Neural cell (in vitro differentiated cells): Measurements from ENCODE around the gene CHTF8. TPM values are rescaled to one million over a fixed set of nuclear protein-coding genes. Genes with fewer than 3 reads are reported as not detected.

Experiments used
- H2AFZ ChIP-seq: fragments of 200-600, 300-800 bp; sonication (generic), shearing (Covaris generic); 2 replicates; pipeline ENCODE4 v1.6.0; 2014; ENCODE audit warnings: low read depth, mild to moderate bottlenecking, antibody characterized with exemption, low read length, moderate library complexity
- H3F3A ChIP-seq: fragments of 200-600 bp; shearing (Covaris generic); 2 replicates; pipeline ENCODE4 v1.6.1; 2016; ENCODE audit warnings: mild to moderate bottlenecking, moderate library complexity, mixed read lengths, antibody characterized with exemption, low read length; ENCODE audit not compliant: insufficient read depth, poor library complexity, severe bottlenecking
- H3K27ac ChIP-seq: fragments of 200-600, 300-800 bp; sonication (generic), shearing (Covaris generic); 2 replicates; pipeline ENCODE4 v1.5.1; 2014; ENCODE audit warnings: mild to moderate bottlenecking, low read length, moderate library complexity
- H3K27me3 ChIP-seq: fragments of 300-800, 200-600 bp; sonication (generic), shearing (Covaris generic); 2 replicates; pipeline ENCODE4 v1.6.0; 2014; ENCODE audit warnings: mild to moderate bottlenecking, low read depth, low read length, moderate library complexity; ENCODE audit not compliant: insufficient read depth
- H3K36me3 ChIP-seq: fragments of 300-800, 200-600 bp; sonication (generic), shearing (Covaris generic); 2 replicates; pipeline ENCODE4 v1.5.1; 2014; ENCODE audit warnings: mild to moderate bottlenecking, antibody characterized with exemption, low read length, moderate library complexity; ENCODE audit not compliant: insufficient read depth
- H3K4me2 ChIP-seq: fragments of 300-800, 200-600 bp; sonication (generic), shearing (Covaris generic); 2 replicates; pipeline ENCODE4 v1.6.0; 2014; ENCODE audit warnings: mild to moderate bottlenecking, low read length
- H3K4me3 ChIP-seq: fragments of 300-800, 200-600 bp; sonication (generic), shearing (Covaris generic); 2 replicates; pipeline ENCODE4 v1.5.1; 2014; ENCODE audit warnings: mild to moderate bottlenecking, low read length, moderate library complexity
- H3K79me2 ChIP-seq: fragments of 200-600 bp; shearing (Covaris generic); replicated peaks from 2 replicates; pipeline ENCODE4 v1.6.0; 2014; ENCODE audit warnings: mild to moderate bottlenecking, low read length, moderate library complexity; ENCODE audit not compliant: insufficient read depth
- H3K9ac ChIP-seq: fragments of 300-800, 200-600 bp; sonication (generic), shearing (Covaris generic); 2 replicates; pipeline ENCODE4 v1.6.1; 2016; ENCODE audit warnings: mild to moderate bottlenecking, low read length, mixed read lengths
- H3K9me2 ChIP-seq: fragments of 200-600 bp; shearing (Covaris generic); 2 replicates; pipeline ENCODE4 v1.6.1; 2016; ENCODE audit warnings: mild to moderate bottlenecking, low read length, mixed read lengths; ENCODE audit not compliant: insufficient read depth
- H3K9me3 ChIP-seq: fragments of 200-600, 300-800 bp; sonication (generic), shearing (Covaris generic); 2 replicates; pipeline ENCODE4 v1.6.1; 2016; ENCODE audit warnings: mild to moderate bottlenecking, mixed run types, low read length, moderate library complexity, mixed read lengths
- H4K20me1 ChIP-seq: fragments of 200-600 bp; shearing (Covaris generic); 2 replicates; pipeline ENCODE4 v1.6.1; 2016; ENCODE audit warnings: mild to moderate bottlenecking, mixed run types; ENCODE audit not compliant: insufficient read depth
- EP300 ChIP-seq: fragments of 450-650 bp; conservative IDR thresholded peaks from 2 replicates; pipeline ENCODE4 v1.6.1; 2014; ENCODE audit warnings: antibody characterized with exemption, mild to moderate bottlenecking, moderate library complexity; ENCODE audit not compliant: poor library complexity, severe bottlenecking
- EZH2 ChIP-seq: fragments of 200-600, 300-800 bp; shearing (Covaris generic), sonication (generic); IDR thresholded peaks from 2 replicates; pipeline ENCODE4 v1.6.1; 2014; ENCODE audit warnings: antibody characterized with exemption, low read length, borderline replicate concordance, mild to moderate bottlenecking; ENCODE audit not compliant: insufficient read depth, poor library complexity, severe bottlenecking
- MXI1 ChIP-seq: fragments of 450-650 bp; conservative IDR thresholded peaks from 2 replicates; pipeline ENCODE4 v1.6.1; 2014; ENCODE audit warnings: antibody characterized with exemption, mild to moderate bottlenecking; ENCODE audit not compliant: poor library complexity, severe bottlenecking
- POLR2AphosphoS5 ChIP-seq: IDR thresholded peaks from 2 replicates; pipeline ENCODE4 v1.6.1; 2012
- RAD21 ChIP-seq: fragments of 450-650 bp; conservative IDR thresholded peaks from 2 replicates; pipeline ENCODE4 v1.6.1; 2014; ENCODE audit warnings: antibody characterized with exemption, mild to moderate bottlenecking, moderate library complexity
- SMC3 ChIP-seq: fragments of 450-650 bp; conservative IDR thresholded peaks from 2 replicates; pipeline ENCODE4 v1.6.1; 2014; ENCODE audit warnings: antibody characterized with exemption, mild to moderate bottlenecking, moderate library complexity; ENCODE audit not compliant: poor library complexity
- TAF1 ChIP-seq: IDR thresholded peaks from 2 replicates; pipeline ENCODE4 v1.6.1; 2012; ENCODE audit warnings: low read depth
- polyA plus RNA-seq: library from polyadenylated mRNA; depleted of rRNA; stranded (reverse); fragments of >200 nt; gene quantifications from 2 replicates; pipeline ENCODE4 v1.2.3, GENCODE V29; 2014
- TF ChIP-seq, protein P1 (sequence below): fragments of 450-650 bp; IDR thresholded peaks from 2 replicates; pipeline ENCODE4 v1.5.1; 2014; ENCODE audit warnings: antibody characterized with exemption, mild to moderate bottlenecking, moderate library complexity; ENCODE audit not compliant: poor library complexity, severe bottlenecking
- TF ChIP-seq, protein P2 (sequence below): IDR thresholded peaks from 2 replicates; pipeline ENCODE4 v1.6.1; 2012; ENCODE audit warnings: borderline replicate concordance

CHTF8 gene
- polyA plus RNA-seq, 1 donor from 2014 or later = 109 TPM

DNA sequence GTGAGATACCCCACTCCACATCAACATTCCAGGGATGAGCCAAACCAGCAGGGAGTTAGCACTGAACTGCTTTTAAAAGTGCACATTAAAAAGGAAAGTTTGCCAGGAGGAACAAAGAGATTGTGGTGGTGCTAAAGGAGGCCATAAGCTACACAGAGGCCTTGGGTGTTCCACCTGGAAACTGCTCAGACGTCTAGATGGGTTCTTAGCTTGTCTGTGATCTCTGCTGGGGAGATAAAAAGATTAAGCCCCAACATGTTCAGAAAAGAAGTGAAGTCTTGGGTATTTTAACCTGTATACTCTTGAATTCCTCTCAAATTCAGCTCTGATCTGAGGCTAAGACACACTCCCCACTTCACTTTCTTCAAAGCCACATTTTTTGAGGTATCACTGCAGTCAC lies 16.6 kb downstream of the CHTF8 start:
- Histone ChIP-seq H3K36me3 (peaks cover 8% of the 10 kb centered on the region), H3K9me2 (no peaks in the 10 kb centered on the region), H3K9me3 (no peaks in the 10 kb centered on the region), H3K4me3 (no peak overlapping the region), H3K27me3 (no peaks in the 10 kb centered on the region), H4K20me1 (no peaks in the 10 kb centered on the region), H3K27ac (no peak overlapping the region), H3K79me2 (peaks cover 15% of the 10 kb centered on the region), H3K4me2 (no peak overlapping the region), H3F3A (no peaks in the 10 kb centered on the region), H3K9ac (no peak overlapping the region), H2AFZ (no peak overlapping the region)
- no peak for TF ChIP-seq SMC3
- no peak for TF ChIP-seq EP300
- no peak for TF ChIP-seq POLR2AphosphoS5
- TF ChIP-seq, protein P1, sequence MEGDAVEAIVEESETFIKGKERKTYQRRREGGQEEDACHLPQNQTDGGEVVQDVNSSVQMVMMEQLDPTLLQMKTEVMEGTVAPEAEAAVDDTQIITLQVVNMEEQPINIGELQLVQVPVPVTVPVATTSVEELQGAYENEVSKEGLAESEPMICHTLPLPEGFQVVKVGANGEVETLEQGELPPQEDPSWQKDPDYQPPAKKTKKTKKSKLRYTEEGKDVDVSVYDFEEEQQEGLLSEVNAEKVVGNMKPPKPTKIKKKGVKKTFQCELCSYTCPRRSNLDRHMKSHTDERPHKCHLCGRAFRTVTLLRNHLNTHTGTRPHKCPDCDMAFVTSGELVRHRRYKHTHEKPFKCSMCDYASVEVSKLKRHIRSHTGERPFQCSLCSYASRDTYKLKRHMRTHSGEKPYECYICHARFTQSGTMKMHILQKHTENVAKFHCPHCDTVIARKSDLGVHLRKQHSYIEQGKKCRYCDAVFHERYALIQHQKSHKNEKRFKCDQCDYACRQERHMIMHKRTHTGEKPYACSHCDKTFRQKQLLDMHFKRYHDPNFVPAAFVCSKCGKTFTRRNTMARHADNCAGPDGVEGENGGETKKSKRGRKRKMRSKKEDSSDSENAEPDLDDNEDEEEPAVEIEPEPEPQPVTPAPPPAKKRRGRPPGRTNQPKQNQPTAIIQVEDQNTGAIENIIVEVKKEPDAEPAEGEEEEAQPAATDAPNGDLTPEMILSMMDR = no peak
- TF ChIP-seq EZH2 = no peak
- no peak for TF ChIP-seq RAD21
- TF ChIP-seq, protein P2, sequence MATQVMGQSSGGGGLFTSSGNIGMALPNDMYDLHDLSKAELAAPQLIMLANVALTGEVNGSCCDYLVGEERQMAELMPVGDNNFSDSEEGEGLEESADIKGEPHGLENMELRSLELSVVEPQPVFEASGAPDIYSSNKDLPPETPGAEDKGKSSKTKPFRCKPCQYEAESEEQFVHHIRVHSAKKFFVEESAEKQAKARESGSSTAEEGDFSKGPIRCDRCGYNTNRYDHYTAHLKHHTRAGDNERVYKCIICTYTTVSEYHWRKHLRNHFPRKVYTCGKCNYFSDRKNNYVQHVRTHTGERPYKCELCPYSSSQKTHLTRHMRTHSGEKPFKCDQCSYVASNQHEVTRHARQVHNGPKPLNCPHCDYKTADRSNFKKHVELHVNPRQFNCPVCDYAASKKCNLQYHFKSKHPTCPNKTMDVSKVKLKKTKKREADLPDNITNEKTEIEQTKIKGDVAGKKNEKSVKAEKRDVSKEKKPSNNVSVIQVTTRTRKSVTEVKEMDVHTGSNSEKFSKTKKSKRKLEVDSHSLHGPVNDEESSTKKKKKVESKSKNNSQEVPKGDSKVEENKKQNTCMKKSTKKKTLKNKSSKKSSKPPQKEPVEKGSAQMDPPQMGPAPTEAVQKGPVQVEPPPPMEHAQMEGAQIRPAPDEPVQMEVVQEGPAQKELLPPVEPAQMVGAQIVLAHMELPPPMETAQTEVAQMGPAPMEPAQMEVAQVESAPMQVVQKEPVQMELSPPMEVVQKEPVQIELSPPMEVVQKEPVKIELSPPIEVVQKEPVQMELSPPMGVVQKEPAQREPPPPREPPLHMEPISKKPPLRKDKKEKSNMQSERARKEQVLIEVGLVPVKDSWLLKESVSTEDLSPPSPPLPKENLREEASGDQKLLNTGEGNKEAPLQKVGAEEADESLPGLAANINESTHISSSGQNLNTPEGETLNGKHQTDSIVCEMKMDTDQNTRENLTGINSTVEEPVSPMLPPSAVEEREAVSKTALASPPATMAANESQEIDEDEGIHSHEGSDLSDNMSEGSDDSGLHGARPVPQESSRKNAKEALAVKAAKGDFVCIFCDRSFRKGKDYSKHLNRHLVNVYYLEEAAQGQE = no peak
- no peak for TF ChIP-seq TAF1
- no peak for TF ChIP-seq MXI1

DNA sequence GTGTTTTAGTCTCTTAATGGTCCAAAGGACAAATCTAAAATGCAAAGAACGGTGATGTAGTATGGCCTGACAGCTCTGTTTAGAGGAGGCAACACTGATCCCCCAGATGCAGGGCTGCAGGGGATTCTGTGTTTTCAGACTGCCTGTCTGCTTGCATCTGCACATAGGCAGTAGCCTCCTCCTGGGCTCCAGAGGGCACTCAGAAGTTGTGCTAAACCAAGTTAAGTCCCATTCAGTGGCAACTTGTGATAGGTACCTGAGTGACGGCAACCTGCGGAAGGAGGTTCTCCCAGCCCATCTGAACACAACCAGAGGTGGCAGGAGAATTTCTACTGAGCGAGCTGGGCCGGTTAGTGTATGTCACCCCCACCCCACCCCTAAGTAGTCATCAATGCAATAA lies 17.0 kb downstream of the CHTF8 start:
- TF ChIP-seq RAD21 (no peak), TAF1 (no peak), EP300 (no peak), POLR2AphosphoS5 (no peak)

DNA sequence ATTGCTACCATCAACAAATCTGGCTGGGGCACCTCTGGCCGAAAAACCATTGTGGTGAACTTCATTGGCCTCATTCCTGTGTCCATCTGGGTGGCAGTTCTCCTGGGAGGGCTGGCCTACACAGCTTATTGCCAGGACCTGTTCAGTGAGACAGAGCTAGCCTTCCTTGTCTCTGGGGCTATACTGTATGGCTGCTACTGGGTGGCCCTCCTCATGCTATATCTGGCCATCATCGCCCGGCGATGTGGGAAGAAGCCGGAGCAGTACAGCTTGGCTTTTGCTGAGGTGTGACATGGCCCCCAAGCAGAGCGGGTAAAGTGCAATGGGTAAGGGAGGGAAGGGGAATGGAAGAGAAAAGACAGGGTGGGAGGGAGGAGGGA lies 17.4 kb downstream of the CHTF8 start:
- peaks cover 23% of the 10 kb centered on the region for H3K79me2 ChIP-seq
- H3K9me2 ChIP-seq = no peaks in the 10 kb centered on the region
- no peak overlapping the region for H3K27ac ChIP-seq
- no peaks in the 10 kb centered on the region for H3K27me3 ChIP-seq
- no peak overlapping the region for H3K9ac ChIP-seq
- H3K4me2 ChIP-seq = no peak overlapping the region
- H3K4me3 ChIP-seq = no peak overlapping the region
- no peaks in the 10 kb centered on the region for H3K9me3 ChIP-seq
- peaks cover 12% of the 10 kb centered on the region for H3K36me3 ChIP-seq
- no peak overlapping the region for H2AFZ ChIP-seq
- TF ChIP-seq POLR2AphosphoS5 = no peak
- no peaks in the 10 kb centered on the region for H4K20me1 ChIP-seq
- no peaks in the 10 kb centered on the region for H3F3A ChIP-seq

More for the DNA sequence above, 17.0 kb downstream of the CHTF8 start:
- no peaks in the 10 kb centered on the region for H3K9me3 ChIP-seq
- H3K9ac ChIP-seq = no peak overlapping the region
- H3K79me2 ChIP-seq = peaks cover 19% of the 10 kb centered on the region
- peaks cover 12% of the 10 kb centered on the region for H3K36me3 ChIP-seq
- no peaks in the 10 kb centered on the region for H3K9me2 ChIP-seq
- H4K20me1 ChIP-seq = no peaks in the 10 kb centered on the region
- H3K4me3 ChIP-seq = no peak overlapping the region
- no peak overlapping the region for H2AFZ ChIP-seq
- no peak overlapping the region for H3K27ac ChIP-seq
- no peak overlapping the region for H3K4me2 ChIP-seq
- H3F3A ChIP-seq = no peaks in the 10 kb centered on the region
- no peaks in the 10 kb centered on the region for H3K27me3 ChIP-seq
